Gastroesophageal sphincter (tissue), 4 donors: Measurements from ENCODE around the gene SMG1. TPM values are rescaled to one million over a fixed set of nuclear protein-coding genes. Genes with fewer than 3 reads are reported as not detected.
A peak's percentile ranks its signal among the peaks of the same experiment; 100 is the strongest.

Source experiments
- ATAC-seq: fragments of 150-250 bp; one replicate; pipeline ENCODE4 v1.9.1; 2016; ENCODE audit warnings: mild to moderate bottlenecking, moderate library complexity
- H3K27ac ChIP-seq, 4 donors: fragments of 200-600 bp; sonication (generic) in 3 of 4; 1 replicate in 3 of 4; 2 replicates in 1 of 4; pipeline ENCODE4 v1.5.1; 2016 to 2019
- H3K27me3 ChIP-seq: fragments of 200-600 bp; sonication (generic); one replicate; pipeline ENCODE4 v1.5.1; 2019
- H3K36me3 ChIP-seq, 2 donors: fragments of 200-600 bp; sonication (generic); one replicate each; pipeline ENCODE4 v1.5.1; 2019; ENCODE audit warnings: control low read depth in 1 of 2
- H3K4me1 ChIP-seq, 3 donors: fragments of 200-600 bp; sonication (generic); 1 replicate in 2 of 3; 2 replicates in 1 of 3; pipeline ENCODE4 v1.5.1; 2016 to 2019; ENCODE audit warnings: control low read depth in 2 of 3
- H3K4me3 ChIP-seq, 2 donors: fragments of 200-600 bp; sonication (generic); one replicate each; pipeline ENCODE4 v1.5.1; 2019; ENCODE audit warnings: mild to moderate bottlenecking in 1 of 2, moderate library complexity in 1 of 2
- H3K9me3 ChIP-seq, 3 donors: fragments of 200-600 bp; sonication (generic); one replicate each; pipeline ENCODE4 v1.5.1; 2017 to 2019; ENCODE audit warnings: control low read depth in 2 of 3
- CTCF ChIP-seq, 4 experiments: fragments of 200-600 bp in 2 of 4; fragments of 450-650 bp in 2 of 4; sonication (generic) in 1 of 4; IDR thresholded peaks; one replicate each; pipeline ENCODE4 v1.5.1; 2017 to 2019; ENCODE audit warnings: antibody characterized with exemption in 4 of 4, mild to moderate bottlenecking in 2 of 4, moderate library complexity in 2 of 4
- EP300 ChIP-seq: sonication (generic); formaldehyde crosslinking; IDR thresholded peaks from one replicate; pipeline ENCODE4 v1.6.1; 2017; ENCODE audit warnings: antibody characterized with exemption, mild to moderate bottlenecking
- POLR2A ChIP-seq, 2 donors: fragments of 450-650 bp; IDR thresholded peaks; one replicate each; pipeline ENCODE4 v1.6.1; 2017; ENCODE audit warnings: antibody characterized with exemption in 2 of 2, mild to moderate bottlenecking in 2 of 2, moderate library complexity in 1 of 2
- POLR2AphosphoS5 ChIP-seq: sonication (generic); formaldehyde crosslinking; IDR thresholded peaks from one replicate; pipeline ENCODE4 v1.6.1; 2017; ENCODE audit warnings: antibody characterized with exemption
- WGBS, 2 donors: methylation state at CpG; one replicate each; pipeline ENCODE4 v1.1.5; 2018; ENCODE audit warnings: low coverage in 1 of 2; 5-methylcytosine and 5-hydroxymethylcytosine counted together
- total RNA-seq, 4 donors: library from RNA; depleted of rRNA; stranded (reverse); fragments of >200 nt; gene quantifications; one replicate each; pipeline ENCODE4 v1.1.0, GENCODE V29; 2016

SMG1 gene
- total RNA-seq, 4 donors from 2014 or later = 49.0 to 106 (median 91.7) TPM

GRCh38 chr16:18816286-18816685, 109.9 kb downstream of the SMG1 start:
- Histone ChIP-seq H3K9me3 (no peaks in the 10 kb centered on the region), H3K36me3 (peaks cover 8 to 88% of the 10 kb centered on the region in 2 donors), H3K4me1 (no peaks in the 10 kb centered on the region), H3K27me3 (no peaks in the 10 kb centered on the region), H3K27ac (no peak overlapping the region), H3K4me3 (no peak overlapping the region)
- WGBS, 2 donors = 58 to 61% methylated on average over 3 of the region's 3 CpGs
- ATAC-seq = no peak
- no peak for TF ChIP-seq POLR2A (IDR thresholded peaks at IDR 0.05)
- TF ChIP-seq POLR2AphosphoS5 = no peak
- no peak for TF ChIP-seq EP300
- TF ChIP-seq CTCF (IDR thresholded peaks at IDR 0.05) = no peak

- ATAC-seq = no peak
- WGBS, 2 donors = 80 to 100% methylated on average over 2 to 3 of the region's 3 CpGs
- Histone ChIP-seq H3K9me3 (no peaks in the 10 kb centered on the region), H3K4me3 (no peak overlapping the region), H3K36me3 (peaks cover 11 to 95% of the 10 kb centered on the region in 2 donors), H3K27me3 (no peaks in the 10 kb centered on the region), H3K4me1 (no peaks in the 10 kb centered on the region), H3K27ac (no peak overlapping the region)
- no peak for TF ChIP-seq POLR2AphosphoS5
- no peak for TF ChIP-seq EP300
- TF ChIP-seq POLR2A (IDR thresholded peaks at IDR 0.05) = no peak
- TF ChIP-seq CTCF (IDR thresholded peaks at IDR 0.05) = no peak
Measured at GRCh38 chr16:18811925-18812324, 114.3 kb downstream of the SMG1 start.

GRCh38 chr16:18809165-18809564, 117.0 kb downstream of the SMG1 start:
- 50 to 100% methylated on average over 1 of the region's 13 CpGs for WGBS, 2 donors

GRCh38 chr16:18805257-18805773, 120.9 kb downstream of the SMG1 start:
- H3K4me1 ChIP-seq = peaks cover 0 to 27% (median 6%) of the 10 kb centered on the region in 3 donors
- 22 to 32% methylated on average over 2 of the region's 2 CpGs for WGBS, 2 donors
- H3K27ac ChIP-seq = peak overlapping the region in 2 of 4 donors; percentile 24 to 26
- no peak overlapping the region for H3K4me3 ChIP-seq
- ATAC-seq = no peak
- peaks cover 1 to 40% of the 10 kb centered on the region in 2 donors for H3K36me3 ChIP-seq
- no peaks in the 10 kb centered on the region for H3K9me3 ChIP-seq
- H3K27me3 ChIP-seq = no peaks in the 10 kb centered on the region
- TF ChIP-seq POLR2AphosphoS5 (no peak), POLR2A (IDR thresholded peaks at IDR 0.05) (no peak), EP300 (no peak), CTCF (IDR thresholded peaks at IDR 0.05) (no peak)

More at GRCh38 chr16:18809165-18809564, 117.0 kb downstream of the SMG1 start:
- Histone ChIP-seq H3K27ac (no peak overlapping the region), H3K27me3 (no peaks in the 10 kb centered on the region), H3K9me3 (no peaks in the 10 kb centered on the region), H3K4me3 (no peak overlapping the region), H3K4me1 (peaks cover 0 to 7% (median 0%) of the 10 kb centered on the region in 3 donors), H3K36me3 (peaks cover 7 to 73% of the 10 kb centered on the region in 2 donors)
- TF ChIP-seq CTCF (IDR thresholded peaks at IDR 0.05) = no peak
- TF ChIP-seq POLR2AphosphoS5 = no peak
- no peak for TF ChIP-seq EP300
- no peak for TF ChIP-seq POLR2A (IDR thresholded peaks at IDR 0.05)
- no peak for ATAC-seq

GRCh38 chr16:18804540-18804939, 121.7 kb downstream of the SMG1 start:
- Histone ChIP-seq H3K9me3 (no peaks in the 10 kb centered on the region), H3K4me1 (peaks cover 0 to 35% (median 12%) of the 10 kb centered on the region in 3 donors), H3K36me3 (peaks cover 0 to 32% of the 10 kb centered on the region in 2 donors), H3K27me3 (no peaks in the 10 kb centered on the region), H3K4me3 (no peak overlapping the region), H3K27ac (peak overlapping the region in 3 of 4 donors; percentile 8 to 66 (median 22))
- no peak for TF ChIP-seq CTCF (IDR thresholded peaks at IDR 0.05)
- no peak for TF ChIP-seq POLR2A (IDR thresholded peaks at IDR 0.05)
- TF ChIP-seq EP300 = no peak
- TF ChIP-seq POLR2AphosphoS5 = no peak
- ATAC-seq = no peak
- WGBS, 2 donors = 51 to 57% methylated on average over 3 of the region's 3 CpGs
